Fibroblast of the aortic adventitia (primary cell): ENCODE results near the gene GREB1. TPM values are rescaled to one million over a fixed set of nuclear protein-coding genes. Genes with fewer than 3 reads are reported as not detected.

Experiments used
- DNase-seq: peaks from one replicate; pipeline ENCODE4 v3.0.0-alpha.2; 2010; ENCODE audit warnings: low read depth
- H3K4me3 ChIP-seq: 2 replicates; pipeline ENCODE4 v1.5.1; 2011; ENCODE audit warnings: low read depth, mild to moderate bottlenecking, control low read depth, low read length, moderate library complexity
- total RNA-seq: library from RNA; depleted of rRNA; stranded (reverse); fragments of >200 nt; gene quantifications from 2 replicates; pipeline ENCODE4 v1.2.3, GENCODE V29; 2012; ENCODE audit warnings: low replicate concordance
- TF ChIP-seq, protein P1 (sequence below): IDR thresholded peaks from 2 replicates; pipeline ENCODE4 v1.5.1; 2011; ENCODE audit warnings: mild to moderate bottlenecking, low read length, control low read depth, inconsistent platforms; ENCODE audit not compliant: insufficient read depth

Gene GREB1, protein sequence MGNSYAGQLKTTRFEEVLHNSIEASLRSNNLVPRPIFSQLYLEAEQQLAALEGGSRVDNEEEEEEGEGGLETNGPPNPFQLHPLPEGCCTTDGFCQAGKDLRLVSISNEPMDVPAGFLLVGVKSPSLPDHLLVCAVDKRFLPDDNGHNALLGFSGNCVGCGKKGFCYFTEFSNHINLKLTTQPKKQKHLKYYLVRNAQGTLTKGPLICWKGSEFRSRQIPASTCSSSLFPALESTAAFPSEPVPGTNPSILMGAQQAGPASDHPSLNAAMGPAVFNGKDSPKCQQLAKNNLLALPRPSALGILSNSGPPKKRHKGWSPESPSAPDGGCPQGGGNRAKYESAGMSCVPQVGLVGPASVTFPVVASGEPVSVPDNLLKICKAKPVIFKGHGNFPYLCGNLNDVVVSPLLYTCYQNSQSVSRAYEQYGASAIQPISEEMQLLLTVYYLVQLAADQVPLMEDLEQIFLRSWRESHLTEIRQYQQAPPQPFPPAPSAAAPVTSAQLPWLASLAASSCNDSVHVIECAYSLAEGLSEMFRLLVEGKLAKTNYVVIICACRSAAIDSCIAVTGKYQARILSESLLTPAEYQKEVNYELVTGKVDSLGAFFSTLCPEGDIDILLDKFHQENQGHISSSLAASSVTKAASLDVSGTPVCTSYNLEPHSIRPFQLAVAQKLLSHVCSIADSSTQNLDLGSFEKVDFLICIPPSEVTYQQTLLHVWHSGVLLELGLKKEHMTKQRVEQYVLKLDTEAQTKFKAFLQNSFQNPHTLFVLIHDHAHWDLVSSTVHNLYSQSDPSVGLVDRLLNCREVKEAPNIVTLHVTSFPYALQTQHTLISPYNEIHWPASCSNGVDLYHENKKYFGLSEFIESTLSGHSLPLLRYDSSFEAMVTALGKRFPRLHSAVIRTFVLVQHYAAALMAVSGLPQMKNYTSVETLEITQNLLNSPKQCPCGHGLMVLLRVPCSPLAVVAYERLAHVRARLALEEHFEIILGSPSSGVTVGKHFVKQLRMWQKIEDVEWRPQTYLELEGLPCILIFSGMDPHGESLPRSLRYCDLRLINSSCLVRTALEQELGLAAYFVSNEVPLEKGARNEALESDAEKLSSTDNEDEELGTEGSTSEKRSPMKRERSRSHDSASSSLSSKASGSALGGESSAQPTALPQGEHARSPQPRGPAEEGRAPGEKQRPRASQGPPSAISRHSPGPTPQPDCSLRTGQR (N-terminal part only)
- total RNA-seq: under 0.01 and 1.7 TPM in 2 replicates

DNA sequence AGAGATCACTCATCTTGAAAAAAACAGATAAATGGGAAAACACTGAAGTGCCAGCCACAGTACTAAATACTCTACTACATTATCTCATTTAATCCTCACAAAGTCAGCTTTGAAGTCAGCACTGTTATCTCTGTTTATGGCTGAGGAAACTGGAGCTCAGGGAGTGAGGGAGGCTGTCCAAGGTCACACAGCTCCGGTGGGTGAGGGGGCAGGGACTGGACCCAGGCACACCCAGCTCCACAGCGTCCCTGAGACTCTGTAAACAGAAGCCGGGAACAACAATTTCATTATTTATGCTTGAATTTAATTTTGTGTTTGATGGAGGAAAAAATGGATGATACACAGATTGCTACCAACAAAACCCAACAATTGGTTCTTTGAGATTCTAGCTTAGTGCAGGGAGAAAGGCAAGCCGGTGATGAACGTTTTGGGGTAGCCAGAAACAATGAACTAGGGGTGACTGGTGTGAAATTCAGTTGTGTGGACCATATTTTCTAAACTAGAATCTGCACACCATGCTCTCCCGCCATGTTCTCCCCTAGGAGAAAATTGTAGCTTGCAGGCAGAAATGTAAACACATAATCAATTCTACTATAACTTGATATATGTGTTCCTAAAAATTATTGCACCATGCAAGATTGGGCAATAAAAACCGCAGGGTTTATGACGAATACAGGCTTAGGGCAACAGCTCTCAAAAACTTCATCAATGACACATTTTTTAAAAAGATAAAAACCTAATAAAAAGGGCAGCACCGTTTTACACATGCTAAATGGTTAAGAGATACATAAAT, at the start of gene GREB1:
Gene GREB1 (plus strand): TSS at position 768 of the 793 bp plus-strand sequence. CDS start 22,570 bp downstream, outside the sequence.
- TF ChIP-seq, protein P1, sequence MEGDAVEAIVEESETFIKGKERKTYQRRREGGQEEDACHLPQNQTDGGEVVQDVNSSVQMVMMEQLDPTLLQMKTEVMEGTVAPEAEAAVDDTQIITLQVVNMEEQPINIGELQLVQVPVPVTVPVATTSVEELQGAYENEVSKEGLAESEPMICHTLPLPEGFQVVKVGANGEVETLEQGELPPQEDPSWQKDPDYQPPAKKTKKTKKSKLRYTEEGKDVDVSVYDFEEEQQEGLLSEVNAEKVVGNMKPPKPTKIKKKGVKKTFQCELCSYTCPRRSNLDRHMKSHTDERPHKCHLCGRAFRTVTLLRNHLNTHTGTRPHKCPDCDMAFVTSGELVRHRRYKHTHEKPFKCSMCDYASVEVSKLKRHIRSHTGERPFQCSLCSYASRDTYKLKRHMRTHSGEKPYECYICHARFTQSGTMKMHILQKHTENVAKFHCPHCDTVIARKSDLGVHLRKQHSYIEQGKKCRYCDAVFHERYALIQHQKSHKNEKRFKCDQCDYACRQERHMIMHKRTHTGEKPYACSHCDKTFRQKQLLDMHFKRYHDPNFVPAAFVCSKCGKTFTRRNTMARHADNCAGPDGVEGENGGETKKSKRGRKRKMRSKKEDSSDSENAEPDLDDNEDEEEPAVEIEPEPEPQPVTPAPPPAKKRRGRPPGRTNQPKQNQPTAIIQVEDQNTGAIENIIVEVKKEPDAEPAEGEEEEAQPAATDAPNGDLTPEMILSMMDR: no peak
- peak; percentile 17 for DNase-seq
- no peak within 1 kb of the TSS for H3K4me3 ChIP-seq

DNA sequence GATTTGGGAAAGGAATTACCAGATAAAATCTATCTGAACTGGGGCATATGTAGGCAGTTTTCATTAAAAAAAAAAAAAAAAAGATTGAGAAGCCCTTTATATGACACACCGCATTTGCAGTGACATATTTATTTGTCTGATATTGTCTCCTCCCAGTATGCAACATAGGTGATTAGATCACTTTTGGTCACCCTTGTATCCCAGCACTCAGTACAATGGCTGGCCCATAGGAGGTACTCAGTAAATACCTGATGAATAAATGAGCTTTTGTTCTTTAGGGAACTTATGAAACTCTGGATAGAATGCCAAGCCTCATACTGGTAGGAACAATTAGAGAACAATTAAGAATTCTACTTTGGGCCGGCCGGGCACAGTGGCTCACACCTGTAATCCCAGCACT, 45.0 kb upstream of the GREB1 start:
- no peak for DNase-seq
- TF ChIP-seq, protein P1: no peak
- H3K4me3 ChIP-seq: no peak overlapping the region

DNA sequence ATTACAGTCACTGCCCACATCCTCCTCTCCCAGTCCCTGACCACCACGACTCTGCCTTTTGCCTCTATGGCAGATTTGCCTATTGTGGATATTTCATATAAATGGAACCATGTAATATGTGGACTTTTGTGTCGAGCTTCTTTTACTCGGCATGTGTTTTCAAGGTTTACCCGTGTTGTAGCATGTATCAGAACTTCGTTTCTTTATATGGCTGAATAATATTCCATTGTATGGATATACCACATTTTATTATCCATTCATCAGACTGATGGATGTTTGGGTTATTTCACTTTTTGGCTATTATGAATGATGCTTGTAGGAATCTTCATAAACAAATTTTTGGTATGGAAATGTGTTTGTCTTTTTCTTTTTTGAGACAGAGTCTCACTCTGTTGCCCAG, 43.7 kb upstream of the GREB1 start:
- DNase-seq: no peak
- TF ChIP-seq, protein P1: no peak
- no peak overlapping the region for H3K4me3 ChIP-seq

DNA sequence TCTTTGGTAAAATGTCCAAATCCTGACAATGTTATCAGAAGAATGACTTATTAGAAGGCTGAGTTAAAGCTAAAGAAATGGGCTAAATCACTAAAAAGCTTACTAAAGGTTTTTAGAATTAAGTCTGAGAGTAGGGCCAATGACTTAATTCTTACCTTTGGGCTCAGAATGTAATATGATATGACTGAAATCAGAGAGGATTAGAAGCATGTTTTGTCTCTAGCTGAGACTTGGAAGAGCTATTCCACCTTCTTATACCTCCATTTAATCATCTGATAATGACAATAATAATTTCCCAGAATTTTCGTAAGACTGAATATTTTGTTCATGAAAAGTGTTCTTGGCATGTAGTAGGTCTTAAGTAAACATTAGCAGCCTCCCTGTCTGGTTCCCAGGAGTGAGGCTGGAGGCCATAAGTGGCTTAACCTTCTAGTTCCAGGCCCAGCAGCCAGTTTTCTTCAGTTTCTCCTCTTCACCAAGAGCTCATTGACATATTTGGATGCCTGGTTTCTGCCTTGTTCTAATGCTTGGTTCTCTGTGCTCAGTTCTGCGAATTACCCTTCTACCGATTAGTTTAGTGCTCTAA, 42.4 kb upstream of the GREB1 start:
- no peak for DNase-seq

DNA sequence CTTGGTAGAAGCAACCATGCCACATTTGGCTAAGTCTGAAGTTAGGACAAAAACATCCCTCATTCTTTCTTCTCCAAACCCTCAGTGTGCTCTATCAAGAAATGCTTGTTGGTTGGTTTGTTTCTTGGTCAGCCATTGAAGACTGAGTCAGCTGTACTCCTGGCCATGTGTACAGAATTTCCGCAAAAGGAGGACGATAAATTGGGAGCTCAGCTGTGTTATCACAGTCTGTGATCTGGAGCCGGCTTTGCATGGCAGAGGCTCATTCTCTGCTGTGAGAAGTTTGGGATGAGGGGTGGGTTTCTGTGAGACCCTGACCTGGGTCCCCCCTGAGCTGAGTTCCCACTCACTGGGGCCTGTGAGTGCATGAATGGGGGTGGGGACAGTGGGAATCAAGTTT, 41.6 kb upstream of the GREB1 start:
- TF ChIP-seq, protein P1: no peak
- no peak for DNase-seq
- H3K4me3 ChIP-seq: no peak overlapping the region

More for the DNA sequence above, 42.4 kb upstream of the GREB1 start:
- H3K4me3 ChIP-seq: no peak overlapping the region
- TF ChIP-seq, protein P1: no peak
